H1 (cell line): ENCODE results near the gene RIOK3. TPM values are rescaled to one million over a fixed set of nuclear protein-coding genes. Genes with fewer than 3 reads are reported as not detected.

Experiments
- CTCF ChIA-PET: fragments of 300-600 bp; sonication (Branson Sonifier 250); formaldehyde crosslinking; loops from one replicate; lab custom pipeline; 2021; ENCODE audit not compliant: partially characterized antibody; lab: Charles Lee
- POLR2A ChIA-PET: fragments of 300-600 bp; sonication (Branson Sonifier 250); formaldehyde crosslinking; loops from one replicate; lab custom pipeline; 2021; ENCODE audit warnings: inconsistent platforms; ENCODE audit not compliant: partially characterized antibody; lab: Charles Lee
- DNase-seq, 2 experiments: peaks; one replicate each; pipeline versions ENCODE4 v3.0.0 to v3.0.0-alpha.2; 2010 to 2022; ENCODE audit warnings: low spot score in 2 of 2, low read depth in 1 of 2, mixed read lengths in 1 of 2
- FAIRE-seq: peaks from 2 replicates; lab custom pipeline; 2011; peaks lifted over from hg19 to GRCh38; lab: Jason Lieb, UNC
- H2AFZ ChIP-seq: 2 replicates; pipeline ENCODE4 v1.8.1; 2012; ENCODE audit warnings: low read length, inconsistent platforms
- H2AK5ac ChIP-seq: 2 replicates; pipeline ENCODE4 v1.6.1; 2013; ENCODE audit warnings: low read depth, low read length
- H2BK120ac ChIP-seq: replicated peaks from 2 replicates; pipeline ENCODE3; 2013; ENCODE audit warnings: low read depth, low read length, inconsistent platforms
- H2BK12ac ChIP-seq: 2 replicates; pipeline ENCODE4 v1.6.1; 2013; ENCODE audit warnings: low read depth, low read length
- H2BK15ac ChIP-seq: 2 replicates; pipeline ENCODE4 v1.6.1; 2013; ENCODE audit warnings: low read length
- H2BK20ac ChIP-seq: 2 replicates; pipeline ENCODE4 v1.6.1; 2013; ENCODE audit warnings: low read length
- H2BK5ac ChIP-seq: 2 replicates; pipeline ENCODE4 v1.6.1; 2013; ENCODE audit warnings: low read depth, low read length
- H3K14ac ChIP-seq: 2 replicates; pipeline ENCODE4 v1.6.1; 2013; ENCODE audit warnings: inconsistent platforms; ENCODE audit not compliant: insufficient read length
- H3K18ac ChIP-seq: 2 replicates; pipeline ENCODE4 v1.6.1; 2013; ENCODE audit warnings: low read length; ENCODE audit errors: extremely low read depth
- H3K23ac ChIP-seq: 2 replicates; pipeline ENCODE4 v1.6.1; 2013; ENCODE audit warnings: inconsistent platforms; ENCODE audit not compliant: insufficient read length
- H3K23me2 ChIP-seq: 2 replicates; pipeline ENCODE4 v1.6.1; 2013; ENCODE audit warnings: low read depth, low read length
- H3K27ac ChIP-seq: 2 replicates; pipeline ENCODE4 v1.6.1; 2011; ENCODE audit warnings: low read depth, low read length, inconsistent platforms
- H3K27me3 ChIP-seq, 4 experiments: replicated peaks in 1 of 4; 1 replicate in 1 of 4; 2 replicates in 3 of 4; pipeline versions ENCODE4 v1.6.1 to v1.8.1; 2011 to 2013; ENCODE audit warnings: low read length in 3 of 4, mild to moderate bottlenecking in 3 of 4, inconsistent platforms in 2 of 4, mixed read lengths in 2 of 4, moderate library complexity in 1 of 4; ENCODE audit not compliant: control insufficient read depth in 3 of 4, insufficient read depth in 3 of 4; ENCODE audit errors: extremely low read depth in 1 of 4
- H3K36me3 ChIP-seq, 4 experiments: 2 replicates each; pipeline versions ENCODE4 v1.6.1 to v1.8.1; 2011 to 2013; ENCODE audit warnings: mild to moderate bottlenecking in 4 of 4, low read length in 3 of 4, moderate library complexity in 2 of 4, control low read depth in 1 of 4, inconsistent platforms in 1 of 4; ENCODE audit not compliant: insufficient read depth in 4 of 4, control insufficient read depth in 2 of 4
- H3K4ac ChIP-seq: replicated peaks from 2 replicates; pipeline ENCODE3; 2013; ENCODE audit warnings: low read length, low read depth, mixed read lengths, inconsistent platforms; ENCODE audit not compliant: insufficient read length
- H3K4me1 ChIP-seq, 4 experiments: replicated peaks in 1 of 4; 1 replicate in 1 of 4; 2 replicates in 3 of 4; pipeline versions ENCODE4 v1.6.1 to v1.8.1; 2011 to 2013; ENCODE audit warnings: low read length in 3 of 4, inconsistent platforms in 2 of 4, mixed read lengths in 1 of 4; ENCODE audit not compliant: insufficient read depth in 4 of 4, control insufficient read depth in 3 of 4
- H3K4me2 ChIP-seq, 2 experiments: 2 replicates each; pipeline versions ENCODE4 v1.6.1 to v1.8.1; 2011 to 2013; ENCODE audit warnings: low read depth in 2 of 2, low read length in 2 of 2, control low read depth in 1 of 2, inconsistent platforms in 1 of 2, mild to moderate bottlenecking in 1 of 2; ENCODE audit not compliant: insufficient read depth in 1 of 2
- H3K4me3 ChIP-seq, 4 experiments: fragments of 200-600, 300-600 bp in 1 of 4; sonication (generic), shearing (Covaris generic), sonication (Bioruptor Twin) in 1 of 4; 2 replicates each; pipeline versions ENCODE4 v1.5.1 to v1.8.1; 2011 to 2016; ENCODE audit warnings: low read length in 4 of 4, low read depth in 3 of 4, control low read depth in 2 of 4, inconsistent platforms in 2 of 4, mild to moderate bottlenecking in 2 of 4, mixed read lengths in 1 of 4, moderate library complexity in 1 of 4; ENCODE audit not compliant: insufficient read depth in 2 of 4; ENCODE audit errors: extremely low read depth in 1 of 4
- H3K56ac ChIP-seq: replicated peaks from 2 replicates; pipeline ENCODE3; 2013; ENCODE audit warnings: low read depth, mild to moderate bottlenecking, mixed read lengths, low read length, inconsistent platforms; ENCODE audit not compliant: insufficient read length
- H3K79me1 ChIP-seq: 2 replicates; pipeline ENCODE4 v1.6.1; 2013; ENCODE audit warnings: low read depth, low read length, control low read depth
- H3K79me2 ChIP-seq, 2 experiments: 2 replicates each; pipeline versions ENCODE4 v1.6.1 to v1.8.1; 2012 to 2013; ENCODE audit warnings: low read length in 2 of 2, mild to moderate bottlenecking in 2 of 2, inconsistent platforms in 1 of 2; ENCODE audit not compliant: insufficient read depth in 2 of 2, control insufficient read depth in 1 of 2
- H3K9ac ChIP-seq, 4 experiments: replicated peaks in 1 of 4; 1 replicate in 1 of 4; 2 replicates in 3 of 4; pipeline versions ENCODE4 v1.6.1 to v1.8.1; 2011 to 2013; ENCODE audit warnings: low read depth in 3 of 4, low read length in 3 of 4, control low read depth in 2 of 4, mild to moderate bottlenecking in 2 of 4, moderate library complexity in 2 of 4, inconsistent platforms in 1 of 4; ENCODE audit errors: extremely low read depth in 1 of 4
- H3K9me3 ChIP-seq, 2 experiments: 2 replicates each; pipeline versions ENCODE4 v1.6.1 to v1.8.1; 2012 to 2013; ENCODE audit warnings: mild to moderate bottlenecking in 2 of 2, moderate library complexity in 2 of 2, control low read depth in 1 of 2, inconsistent platforms in 1 of 2, low read depth in 1 of 2, low read length in 1 of 2, mixed read lengths in 1 of 2; ENCODE audit not compliant: insufficient read depth in 2 of 2
- H4K20me1 ChIP-seq, 2 experiments: replicated peaks in 1 of 2; 2 replicates each; pipeline versions ENCODE3 to v1.8.1; 2011 to 2013; ENCODE audit warnings: inconsistent platforms in 2 of 2, low read length in 2 of 2, mild to moderate bottlenecking in 1 of 2; ENCODE audit not compliant: insufficient read depth in 2 of 2, control insufficient read depth in 1 of 2
- H4K5ac ChIP-seq: 2 replicates; pipeline ENCODE4 v1.6.1; 2013; ENCODE audit warnings: low read length, low read depth, mixed read lengths, inconsistent platforms; ENCODE audit not compliant: insufficient read length
- H4K8ac ChIP-seq: 2 replicates; pipeline ENCODE4 v1.8.0; 2013; ENCODE audit warnings: mild to moderate bottlenecking, moderate library complexity, low read length, inconsistent platforms; ENCODE audit not compliant: insufficient read depth; ENCODE audit errors: extremely low read depth
- H4K91ac ChIP-seq: replicated peaks from 2 replicates; pipeline ENCODE3; 2013; ENCODE audit warnings: low read length, mixed read lengths, inconsistent platforms; ENCODE audit not compliant: insufficient read length
- CEBPB ChIP-seq: IDR thresholded peaks from 2 replicates; pipeline ENCODE4 v1.6.1; 2012; ENCODE audit warnings: low read depth, low read length
- E2F6 ChIP-seq: IDR thresholded peaks from 2 replicates; pipeline ENCODE4 v1.6.1; 2012; ENCODE audit warnings: inconsistent platforms
- EZH2 ChIP-seq: fragments of 200-600 bp; sonication (generic); IDR thresholded peaks from 2 replicates; pipeline ENCODE4 v1.7.1; 2012; ENCODE audit warnings: low read depth, mild to moderate bottlenecking, moderate library complexity, low read length, inconsistent platforms; ENCODE audit not compliant: severe bottlenecking
- FOSL1 ChIP-seq: IDR thresholded peaks from 2 replicates; pipeline ENCODE4 v1.6.1; 2011; ENCODE audit warnings: mild to moderate bottlenecking, low read depth, low read length, moderate library complexity; ENCODE audit not compliant: insufficient read depth
- GABPA ChIP-seq: IDR thresholded peaks from 2 replicates; pipeline ENCODE4 v1.6.1; 2011; ENCODE audit warnings: mild to moderate bottlenecking, low read length, moderate library complexity, borderline replicate concordance; ENCODE audit not compliant: insufficient read depth
- GTF2F1 ChIP-seq: IDR thresholded peaks from 2 replicates; pipeline ENCODE4 v1.6.1; 2012; ENCODE audit warnings: low read depth, low read length, improper control_type of control experiment, borderline replicate concordance
- RFX5 ChIP-seq: IDR thresholded peaks from 2 replicates; pipeline ENCODE4 v1.6.1; 2011; ENCODE audit warnings: low read depth, low read length, improper control_type of control experiment, borderline replicate concordance
- SAP30 ChIP-seq: fragments of 300-600 bp; sonication (generic); IDR thresholded peaks from 2 replicates; pipeline ENCODE4 v1.7.1; 2012; ENCODE audit warnings: low read length, moderate library complexity, mild to moderate bottlenecking, inconsistent platforms; ENCODE audit not compliant: insufficient read depth, insufficient replicate concordance
- SIX5 ChIP-seq: IDR thresholded peaks from 2 replicates; pipeline ENCODE4 v1.6.1; 2011; ENCODE audit warnings: mild to moderate bottlenecking, low read depth, low read length
- SP2 ChIP-seq: IDR thresholded peaks from 2 replicates; pipeline ENCODE4 v1.6.1; 2012; ENCODE audit warnings: mild to moderate bottlenecking, low read length, inconsistent platforms
- TCF12 ChIP-seq: IDR thresholded peaks from 2 replicates; pipeline ENCODE4 v1.6.1; 2011; ENCODE audit warnings: low read depth, mild to moderate bottlenecking, low read length
- YY1 ChIP-seq: IDR thresholded peaks from 2 replicates; pipeline ENCODE4 v1.6.1; 2011; ENCODE audit warnings: low read depth, mild to moderate bottlenecking, low read length
- ZNF274 ChIP-seq: IDR thresholded peaks from 2 replicates; pipeline ENCODE4 v1.7.0; 2012; ENCODE audit warnings: low read length, borderline replicate concordance; ENCODE audit errors: extremely low read depth
- WGBS, 2 experiments: shearing (Covaris generic) in 1 of 2; methylation state at CpG; one replicate each; pipeline versions ENCODE4 v1.1.6 to v1.1.7; 2013 to 2015; ENCODE audit warnings: low lambda C conversion rate in 2 of 2, mixed read lengths in 2 of 2, inconsistent platforms in 1 of 2, low coverage in 1 of 2, missing lambda C conversion rate in 1 of 2; ENCODE audit not compliant: insufficient replicate concordance in 2 of 2, insufficient coverage in 1 of 2, insufficient read length in 1 of 2; ENCODE audit errors: extremely low coverage in 1 of 2, missing lambda C conversion rate in 1 of 2; 5-methylcytosine and 5-hydroxymethylcytosine counted together
- polyA plus RNA-seq, 7 experiments: library from polyadenylated mRNA; depleted of rRNA in 3 of 7; stranded (reverse) in 5 of 7; unstranded in 2 of 7; fragments of >200 nt in 5 of 7; fragments of 200-250 nt in 2 of 7; gene quantifications; 1 replicate in 5 of 7; 2 replicates in 1 of 7; 4 replicates in 1 of 7; pipeline versions ENCODE4 v1.2.1 to v1.2.3, GENCODE V29; 2011 to 2013; ENCODE audit warnings: missing spikeins in 2 of 7, mixed read lengths in 2 of 7
- total RNA-seq: library from RNA; stranded (reverse); fragmentation: NEBNext Ultra II Directional; extraction: Animal tissue kit (Norgen Biotek cat#: 25700); gene quantifications from 2 replicates; pipeline ENCODE4 v1.2.1, GENCODE V29; 2021

RIOK3 gene
- total and polyA plus RNA-seq, 2 of the 8 experiments (the other 6 are each of a cell fraction or from before 2014, with no cell fraction given), result 7.5 to 24.3 TPM

GRCh38 chr18:23412351-23412964, 40.6 kb upstream of the RIOK3 start:
- Histone ChIP-seq H3K27ac (no peak overlapping the region), H3K36me3 (no peaks in the 10 kb centered on the region), H3K56ac (no peak overlapping the region), H3K9ac (no peak overlapping the region), H2BK5ac (no peak overlapping the region), H3K4me3 (no peak overlapping the region), H3K18ac (no peak overlapping the region), H3K4me2 (no peak overlapping the region), H2BK120ac (no peak overlapping the region), H4K20me1 (no peaks in the 10 kb centered on the region), H3K23ac (no peak overlapping the region), H2AK5ac (no peak overlapping the region), H3K4me1 (no peaks in the 10 kb centered on the region), H3K27me3 (no peaks in the 10 kb centered on the region), H2BK12ac (no peak overlapping the region), H3K9me3 (no peaks in the 10 kb centered on the region), H3K79me1 (no peaks in the 10 kb centered on the region), H2BK15ac (no peak overlapping the region), H4K8ac (no peak overlapping the region), H3K79me2 (no peaks in the 10 kb centered on the region), H4K91ac (no peak overlapping the region), H4K5ac (no peak overlapping the region), H2AFZ (no peak overlapping the region), H2BK20ac (no peak overlapping the region), H3K14ac (no peak overlapping the region), H3K23me2 (no peaks in the 10 kb centered on the region; the same call in 1 of the 2 replicates), H3K4ac (no peak overlapping the region)
- FAIRE-seq (no peak), DNase-seq (no peak)
- WGBS, 2 experiments, result 76% methylated on average over 3 of the region's 3 CpGs; no CpG with 5 or more reads in 1 of the 2 experiments
- POLR2A ChIA-PET, result interaction anchor here (1.8 kb wide), 1 partner anchor 266 kb away, joined by 5 read pairs; no protein-coding TSS in a partner anchor
- CTCF ChIA-PET, result interaction anchor here (0.6 to 3.5 kb wide), 30 partner anchors 15 to 648 kb away, joined by 3 to 20 read pairs (median 4); no protein-coding TSS in a partner anchor
- TF ChIP-seq YY1, result no peak
- no peak for TF ChIP-seq SP2
- no peak for TF ChIP-seq TCF12
- TF ChIP-seq EZH2, result no peak
- TF ChIP-seq RFX5, result no peak
- no peak for TF ChIP-seq SAP30
- TF ChIP-seq SIX5, result no peak
- no peak for TF ChIP-seq CEBPB
- no peak for TF ChIP-seq GABPA
- no peak for TF ChIP-seq E2F6
- TF ChIP-seq GTF2F1, result no peak
- no peak for TF ChIP-seq FOSL1
- no peak for TF ChIP-seq ZNF274
